ENCODE measurements around the gene HLA-A. TPM values are rescaled to one million over a fixed set of nuclear protein-coding genes. Genes with fewer than 3 reads are reported as not detected.

HLA-A gene
- total and polyA plus RNA-seq, 2 of the 13 experiments (the other 11 are each of a cell fraction or from before 2014, with no cell fraction given): 345 to 527 TPM

DNA sequence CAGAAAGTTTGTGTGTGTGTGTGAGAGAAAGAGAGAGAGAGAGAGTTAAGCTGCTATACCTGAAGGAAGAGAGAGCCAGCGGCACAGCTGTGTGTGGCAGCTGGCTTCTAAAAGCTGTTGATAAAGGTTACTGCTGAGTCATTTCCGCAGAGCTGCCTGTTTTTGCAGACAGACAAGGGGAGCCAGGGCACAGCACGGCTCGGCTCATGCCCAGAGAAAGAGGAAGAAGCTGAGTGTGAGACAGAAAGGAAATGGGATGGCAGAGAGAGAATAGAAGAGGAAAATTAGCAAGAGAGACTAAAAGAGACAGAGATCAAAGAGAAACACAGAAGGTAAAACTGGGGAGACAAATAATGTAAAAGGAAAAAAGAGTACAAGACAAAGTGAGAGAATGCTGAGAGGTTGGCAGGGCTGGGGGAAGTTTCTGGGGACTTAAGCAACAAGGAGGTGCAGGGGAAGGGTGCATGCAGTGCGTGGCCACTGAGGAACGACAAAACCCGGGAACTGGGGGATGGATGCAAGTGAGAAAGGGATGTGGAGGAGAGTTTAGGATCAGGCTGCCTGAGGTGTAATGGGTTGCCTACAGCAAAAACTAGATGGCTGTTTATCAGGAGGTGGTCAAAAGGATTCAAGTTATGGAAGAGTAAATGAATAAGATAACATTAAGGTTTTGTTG lies 22.7 kb downstream of the HLA-A start (continued):
- no peak for TF ChIP-seq ZNF567 (CRISPR knock-in tag; IDR thresholded peaks at IDR 0.05; ENCODE audit: borderline replicate concordance)
- peak; percentile 50; the same call in 1 of the 2 replicates for TF ChIP-seq BORCS8-MEF2B (CRISPR knock-in tag; IDR thresholded peaks at IDR 0.05)
- no peak for TF ChIP-seq ZNF790 (CRISPR knock-in tag; IDR thresholded peaks at IDR 0.05; ENCODE audit: borderline replicate concordance)
- peak; percentile 39 for TF ChIP-seq CBX1 (IDR thresholded peaks at IDR 0.05; ENCODE audit: low read depth)
- no peak for TF ChIP-seq ZUFSP (CRISPR knock-in tag; IDR thresholded peaks at IDR 0.05; ENCODE audit: borderline replicate concordance)
- no peak for TF ChIP-seq RERE (CRISPR knock-in tag; IDR thresholded peaks at IDR 0.05; ENCODE audit: low read depth)
- TF ChIP-seq ZNF558 (CRISPR knock-in tag; IDR thresholded peaks at IDR 0.05; ENCODE audit: borderline replicate concordance): no peak; the same call in 1 of the 2 replicates
- peak; percentile 40; the same call in 1 of the 2 replicates for TF ChIP-seq KLF12 (CRISPR knock-in tag; IDR thresholded peaks at IDR 0.05; ENCODE audit: borderline replicate concordance)
- TF ChIP-seq, protein P1, sequence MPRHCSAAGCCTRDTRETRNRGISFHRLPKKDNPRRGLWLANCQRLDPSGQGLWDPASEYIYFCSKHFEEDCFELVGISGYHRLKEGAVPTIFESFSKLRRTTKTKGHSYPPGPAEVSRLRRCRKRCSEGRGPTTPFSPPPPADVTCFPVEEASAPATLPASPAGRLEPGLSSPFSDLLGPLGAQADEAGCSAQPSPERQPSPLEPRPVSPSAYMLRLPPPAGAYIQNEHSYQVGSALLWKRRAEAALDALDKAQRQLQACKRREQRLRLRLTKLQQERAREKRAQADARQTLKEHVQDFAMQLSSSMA (CRISPR knock-in tag; IDR thresholded peaks at IDR 0.05): no peak
- TF ChIP-seq PRDM10 (CRISPR knock-in tag; IDR thresholded peaks at IDR 0.05; ENCODE audit: low read depth): no peak; the same call in 1 of the 2 replicates
- TF ChIP-seq ZIK1 (CRISPR knock-in tag; IDR thresholded peaks at IDR 0.05; ENCODE audit: borderline replicate concordance, low read depth): no peak; the same call in 1 of the 2 replicates
- TF ChIP-seq ZSCAN22 (CRISPR knock-in tag; IDR thresholded peaks at IDR 0.05): no peak
- TF ChIP-seq MBNL3 (CRISPR knock-in tag; conservative IDR thresholded peaks at IDR 0.05): no peak
- TF ChIP-seq ZFP36L1 (CRISPR knock-in tag; IDR thresholded peaks at IDR 0.05): 0 out of 2 replicates have a peak, but pooled peaks have one; percentile 34
- TF ChIP-seq ZKSCAN1 (IDR thresholded peaks at IDR 0.05; ENCODE audit: low read length): no peak
- no peak for TF ChIP-seq ZNF589 (CRISPR knock-in tag; conservative IDR thresholded peaks at IDR 0.05)
- 0 out of 2 replicates have a peak, but pooled peaks have one; percentile 33 for TF ChIP-seq CBFB (CRISPR knock-in tag; IDR thresholded peaks at IDR 0.05)
- TF ChIP-seq ZNF709 (CRISPR knock-in tag; IDR thresholded peaks at IDR 0.05): no peak

All from HepG2 (cell line).